Stimulated activated naive CD8-positive, alpha-beta T cell treated with anti-CD3 and anti-CD28 coated beads, Interleukin-15, Interleukin-2, amounts not matched to agents 100 U/mL and 50 U/mL, for 24 hours (primary cell): ENCODE measurements around the gene LEPROT.

ENCODE experiments used
- ATAC-seq: fragments of 150-1000 bp; cut with Tn5 transposase; one replicate; pipeline ENCODE4 v1.10.0; 2021
- DNase-seq: peaks from one replicate; pipeline ENCODE4 v3.0.0; 2021

LEPROT gene

DNA sequence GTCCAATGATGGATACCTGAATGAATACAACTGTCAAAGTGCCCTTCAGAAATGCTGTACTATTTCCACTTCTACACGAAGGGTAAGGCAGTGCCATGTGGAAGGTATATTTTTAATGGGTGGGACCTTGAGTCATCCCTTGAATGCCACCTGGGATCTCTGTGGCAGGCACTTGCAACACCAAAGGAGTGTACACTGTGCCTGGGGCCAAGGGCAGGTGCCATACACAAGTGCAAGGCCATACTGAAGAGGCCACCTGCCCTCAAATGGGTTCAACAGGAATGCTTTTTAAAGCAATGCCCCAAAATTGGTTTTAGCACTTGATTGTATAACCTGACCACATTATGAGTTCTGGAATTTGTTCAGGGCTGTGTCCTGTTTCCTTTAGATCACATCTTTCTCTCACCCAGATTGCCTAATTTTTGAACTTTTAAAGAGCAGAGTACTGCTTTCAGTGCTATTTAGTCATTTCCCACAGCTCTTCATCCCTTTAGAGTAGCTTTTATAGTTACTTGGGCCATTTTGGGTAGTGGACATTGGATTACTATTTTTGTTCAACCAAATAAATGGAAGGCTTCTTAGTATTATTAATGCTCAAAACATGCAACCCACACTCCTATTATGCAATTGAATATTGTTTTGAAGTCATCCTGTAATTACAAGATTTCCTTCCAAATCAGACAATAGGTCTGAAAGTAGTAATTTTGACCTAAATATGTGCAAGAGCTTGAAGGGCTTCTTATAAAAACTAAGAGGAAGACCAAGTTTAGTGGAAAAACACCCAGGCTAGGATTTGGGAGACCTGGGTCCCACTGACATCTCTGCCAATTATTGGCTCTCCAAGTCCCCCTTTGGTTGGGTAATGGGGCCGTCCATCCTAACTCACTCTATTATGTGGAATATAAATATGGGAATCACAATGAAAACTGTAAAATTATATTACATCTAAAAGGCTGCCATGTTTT lies 57.2 kb downstream of the LEPROT start:
- ATAC-seq, result no peak
- DNase-seq, result no peak

DNA sequence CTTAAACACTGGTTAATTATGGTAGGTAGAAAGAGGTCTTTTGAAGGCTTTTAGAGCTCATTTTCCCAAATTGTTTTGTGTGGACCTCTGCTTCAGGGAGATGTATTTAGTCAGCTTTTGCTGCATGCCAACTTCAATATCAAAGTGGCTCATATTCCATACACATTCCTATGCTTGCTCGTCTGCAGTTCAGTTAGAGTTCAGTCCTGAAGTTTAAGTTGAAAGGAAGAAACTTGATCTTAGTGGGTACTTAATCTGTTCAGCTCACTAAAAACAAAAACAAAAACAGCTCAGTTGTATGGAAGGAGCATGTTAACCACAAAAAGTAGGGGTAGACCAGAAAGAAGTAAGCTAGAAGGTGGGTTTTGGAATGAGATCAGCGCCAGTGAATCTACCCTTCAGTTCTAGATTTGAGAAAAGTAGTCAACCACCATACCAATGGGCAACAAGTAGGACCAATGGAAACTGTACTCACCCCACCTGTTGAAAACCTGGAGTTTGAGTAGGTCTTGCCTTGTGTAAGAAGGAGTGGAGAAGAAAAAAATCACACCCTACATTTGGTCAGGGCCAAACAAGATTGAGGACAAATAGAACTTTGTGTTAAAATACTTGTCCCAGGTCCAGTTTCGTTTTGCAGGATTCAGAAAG lies 58.0 kb downstream of the LEPROT start:
- ATAC-seq (no peak), DNase-seq (no peak)

DNA sequence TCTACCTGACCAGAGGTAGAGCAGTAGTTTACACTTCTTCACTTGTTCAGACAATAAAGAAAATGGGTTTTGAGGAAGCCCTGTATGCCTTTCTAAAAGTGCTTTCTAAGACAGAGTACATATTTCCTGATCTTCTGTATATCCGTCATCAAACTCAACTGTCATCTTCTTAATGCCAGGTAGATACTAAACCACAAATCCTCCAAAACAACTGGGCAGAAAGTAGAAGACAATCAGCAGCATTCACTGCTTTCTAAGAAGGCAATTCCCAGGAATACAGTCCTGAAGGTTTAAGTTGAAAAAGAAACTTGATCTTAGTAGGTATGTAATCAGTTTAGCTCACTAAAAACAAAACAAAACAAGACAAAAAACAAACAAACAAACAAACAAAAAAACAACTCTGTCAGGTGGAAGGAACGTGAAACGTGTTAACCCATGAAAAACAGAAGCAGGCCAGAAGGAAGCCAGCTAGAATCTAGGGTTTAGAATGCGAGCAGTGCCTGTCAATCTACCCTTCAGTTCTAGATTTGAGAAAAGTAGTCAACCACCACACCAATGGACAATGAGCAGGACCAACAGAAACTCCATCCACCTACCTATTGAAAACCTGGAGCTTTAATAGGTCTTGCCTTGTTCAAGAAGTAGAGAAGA lies 59.2 kb downstream of the LEPROT start:
- no peak for DNase-seq
- ATAC-seq, result no peak

DNA sequence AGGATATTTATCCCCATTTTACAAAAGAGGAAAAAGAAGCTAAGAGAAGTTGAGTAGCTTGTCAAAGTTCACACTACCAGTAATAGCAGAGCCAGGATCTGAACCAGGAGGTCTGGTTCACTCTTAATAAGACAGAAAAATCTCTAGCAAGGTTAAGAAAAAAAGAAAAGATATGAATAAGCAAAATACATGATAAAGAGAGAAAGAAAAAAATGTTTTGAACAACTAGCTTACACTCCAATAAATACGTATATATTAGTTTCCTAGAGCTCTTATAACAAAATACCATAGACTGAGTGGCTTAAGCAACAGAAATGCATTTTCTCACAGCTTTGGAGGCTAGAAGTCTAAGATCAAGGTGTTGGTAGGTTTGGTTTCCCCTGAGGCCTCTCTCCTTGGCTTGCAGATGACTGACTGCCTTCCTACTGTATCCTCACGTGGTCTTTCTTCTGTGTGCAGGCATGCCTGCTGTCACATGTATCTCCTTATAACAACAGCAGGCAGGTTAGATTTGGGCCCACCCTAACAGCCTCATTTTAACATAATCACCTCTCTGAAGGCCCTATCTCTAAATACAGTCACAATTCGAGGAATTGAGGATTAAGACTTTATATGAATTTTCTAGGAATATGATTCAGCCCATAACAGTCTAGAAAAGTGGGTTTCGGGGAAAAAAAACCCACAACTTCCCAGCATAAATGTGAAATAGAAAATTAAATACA lies 60.4 kb downstream of the LEPROT start:
- no peak for ATAC-seq
- no peak for DNase-seq

DNA sequence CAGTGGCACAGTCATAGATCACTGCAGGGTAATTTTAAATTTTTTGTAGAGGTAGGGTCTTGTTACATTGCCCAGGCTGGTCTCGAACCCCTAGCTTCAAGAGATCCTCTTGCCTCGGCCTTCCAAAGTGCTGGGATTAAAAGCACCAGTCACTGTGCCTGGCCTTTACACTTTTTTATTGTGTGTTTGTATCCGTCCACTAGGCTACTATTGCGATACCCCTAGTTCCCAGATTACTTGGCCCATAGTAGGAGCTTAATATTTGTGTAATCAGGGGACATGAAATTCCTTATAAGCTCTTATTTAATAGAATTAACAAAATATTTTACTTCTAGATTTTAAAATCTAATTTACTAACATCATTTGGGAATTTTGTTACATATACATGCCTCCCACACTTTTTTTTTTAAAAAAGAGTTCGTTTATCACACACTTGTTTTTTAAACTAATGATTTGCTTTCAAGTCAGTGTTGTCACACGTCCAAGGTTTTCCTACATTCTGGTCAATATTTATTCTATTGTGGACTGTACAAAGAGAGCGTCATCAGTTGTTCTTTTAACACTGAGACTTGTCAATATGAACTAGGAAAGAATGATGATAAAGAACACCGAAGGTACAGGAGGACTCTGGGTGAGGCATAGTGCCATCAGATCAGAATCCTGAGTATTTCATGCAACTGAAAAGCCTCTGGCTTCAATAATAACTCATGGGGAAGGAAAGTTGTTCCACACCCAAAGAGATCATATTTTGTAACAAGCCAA lies 63.7 kb downstream of the LEPROT start:
- DNase-seq, result no peak
- ATAC-seq, result no peak
